Bronchial epithelial cell (primary cell): ENCODE data around the gene DLG4. TPM values are rescaled to one million over a fixed set of nuclear protein-coding genes. Genes with fewer than 3 reads are reported as not detected.

ENCODE experiments used
- DNase-seq: peaks from one replicate; pipeline ENCODE4 v3.0.0-alpha.2; 2010; ENCODE audit warnings: low read depth
- FAIRE-seq: peaks from 2 replicates; lab custom pipeline; 2011; peaks lifted over from hg19 to GRCh38; lab: Jason Lieb, UNC
- H3K27me3 ChIP-seq: 2 replicates; pipeline ENCODE4 v1.5.1; 2011; ENCODE audit warnings: low read length; ENCODE audit not compliant: control insufficient read depth, insufficient read depth
- H3K36me3 ChIP-seq: 2 replicates; pipeline ENCODE4 v1.5.1; 2011; ENCODE audit warnings: low read length; ENCODE audit not compliant: control insufficient read depth, insufficient read depth
- H3K4me3 ChIP-seq: 2 replicates; pipeline ENCODE4 v1.5.1; 2011; ENCODE audit warnings: mild to moderate bottlenecking, low read depth, low read length, control low read depth
- CTCF ChIP-seq: IDR thresholded peaks from 2 replicates; pipeline ENCODE4 v1.5.1; 2011; ENCODE audit warnings: mild to moderate bottlenecking, moderate library complexity, low read length, control low read depth, inconsistent platforms; ENCODE audit not compliant: insufficient read depth, severe bottlenecking
- total RNA-seq: library from RNA; depleted of rRNA; stranded (reverse); fragments of >200 nt; gene quantifications from 2 replicates; pipeline ENCODE4 v1.2.1, GENCODE V29; 2014

The DLG4 gene
- total RNA-seq, 1 donor from 2014 or later, result 1.8 TPM

GRCh38 chr17:7215652-7216180, 3.9 kb downstream of the DLG4 start:
- Histone ChIP-seq H3K27me3 (no peaks in the 10 kb centered on the region), H3K36me3 (no peaks in the 10 kb centered on the region), H3K4me3 (no peak overlapping the region)
- DNase-seq (no peak), FAIRE-seq (no peak)
- no peak for TF ChIP-seq CTCF

GRCh38 chr17:7215136-7215638, 4.4 kb downstream of the DLG4 start:
- no peak overlapping the region for H3K4me3 ChIP-seq
- no peaks in the 10 kb centered on the region for H3K27me3 ChIP-seq
- FAIRE-seq (no peak), DNase-seq (no peak)
- no peaks in the 10 kb centered on the region for H3K36me3 ChIP-seq
- TF ChIP-seq CTCF, result no peak

GRCh38 chr17:7214300-7215135, 5.1 kb downstream of the DLG4 start:
- Histone ChIP-seq H3K4me3 (peak overlapping the region; percentile 31), H3K27me3 (no peaks in the 10 kb centered on the region), H3K36me3 (no peaks in the 10 kb centered on the region)
- FAIRE-seq (peak; percentile 98), DNase-seq (peak; percentile 90)
- peak; percentile 81 for TF ChIP-seq CTCF

GRCh38 chr17:7213895-7214299, 5.7 kb downstream of the DLG4 start:
- FAIRE-seq (no peak), DNase-seq (peak; percentile 69)

GRCh38 chr17:7211491-7212273, 8.0 kb downstream of the DLG4 start:
- H3K27me3 ChIP-seq, result no peaks in the 10 kb centered on the region
- FAIRE-seq (no peak), DNase-seq (no peak)
- TF ChIP-seq CTCF, result no peak
- no peaks in the 10 kb centered on the region for H3K36me3 ChIP-seq
- no peak overlapping the region for H3K4me3 ChIP-seq

More at GRCh38 chr17:7213895-7214299, 5.7 kb downstream of the DLG4 start:
- Histone ChIP-seq H3K27me3 (no peaks in the 10 kb centered on the region), H3K36me3 (no peaks in the 10 kb centered on the region), H3K4me3 (peak overlapping the region; percentile 31)
- TF ChIP-seq CTCF, result peak; percentile 47
